ENCODE data around the gene TLCD5.

GRCh38 chr11:120327311-120327710 lies 2.2 kb downstream of the TLCD5 start:
- TF ChIP-seq CTCF (IDR thresholded peaks at IDR 0.05) (no peak), POLR2AphosphoS5 (IDR thresholded peaks at IDR 0.05) (no peak)
